ENCODE data around the gene GALNT8.

The GALNT8 gene

GRCh38 chr12:4685317-4685716 lies 34.9 kb upstream of the GALNT8 start:
- H2AFZ ChIP-seq (ENCODE audit: low read length), result no peak overlapping the region
- no peak for TF ChIP-seq EZH2phosphoT487 (IDR thresholded peaks at IDR 0.05; ENCODE audit: borderline replicate concordance)
- TF ChIP-seq CTCF (conservative IDR thresholded peaks at IDR 0.05; ENCODE audit: low read length), result no peak
- no peaks in the 10 kb centered on the region for H3F3A ChIP-seq (ENCODE audit: low read depth)
- H3K36me3 ChIP-seq (ENCODE audit: insufficient read depth, low read length), result peaks cover 71% of the 10 kb centered on the region; the same call in 1 of the 2 replicates
- no peak overlapping the region for H3K4me2 ChIP-seq (ENCODE audit: low read depth, low read length, poor library complexity, severe bottlenecking)
- no peaks in the 10 kb centered on the region for H3K27me3 ChIP-seq (ENCODE audit: insufficient read depth, low read length, poor library complexity, severe bottlenecking)
- H3K79me2 ChIP-seq (ENCODE audit: insufficient read depth, low read length), result no peaks in the 10 kb centered on the region
- no peaks in the 10 kb centered on the region for H3K9me2 ChIP-seq (replicated peaks; ENCODE audit: low read depth, low read length)
- no peaks in the 10 kb centered on the region for H3K4me1 ChIP-seq (ENCODE audit: insufficient read depth, low read length, poor library complexity, severe bottlenecking)
- H4K20me1 ChIP-seq (ENCODE audit: insufficient read depth, low read length, poor library complexity, severe bottlenecking), result no peaks in the 10 kb centered on the region
- no peaks in the 10 kb centered on the region for H3K9me3 ChIP-seq (ENCODE audit: insufficient read depth, low read depth, low read length)
- H3K4me3 ChIP-seq (ENCODE audit: low read length, poor library complexity, severe bottlenecking), result no peak overlapping the region
- no peak overlapping the region for H3K9ac ChIP-seq (ENCODE audit: low read depth, low read length, poor library complexity, severe bottlenecking)

- H3K79me2 ChIP-seq (ENCODE audit: insufficient read depth, low read length), result no peaks in the 10 kb centered on the region
- no peaks in the 10 kb centered on the region for H3K27me3 ChIP-seq (ENCODE audit: insufficient read depth, low read length, poor library complexity, severe bottlenecking)
- H3K4me3 ChIP-seq (ENCODE audit: low read length, poor library complexity, severe bottlenecking), result no peak overlapping the region
- no peak for TF ChIP-seq CTCF (conservative IDR thresholded peaks at IDR 0.05; ENCODE audit: low read length)
- no peak for TF ChIP-seq EZH2phosphoT487 (IDR thresholded peaks at IDR 0.05; ENCODE audit: borderline replicate concordance)
- H3K9ac ChIP-seq (ENCODE audit: low read depth, low read length, poor library complexity, severe bottlenecking), result no peak overlapping the region
- no peaks in the 10 kb centered on the region for H4K20me1 ChIP-seq (ENCODE audit: insufficient read depth, low read length, poor library complexity, severe bottlenecking)
- H3K4me1 ChIP-seq (ENCODE audit: insufficient read depth, low read length, poor library complexity, severe bottlenecking), result no peaks in the 10 kb centered on the region
- no peaks in the 10 kb centered on the region for H3K9me2 ChIP-seq (replicated peaks; ENCODE audit: low read depth, low read length)
- no peak overlapping the region for H2AFZ ChIP-seq (ENCODE audit: low read length)
- H3K4me2 ChIP-seq (ENCODE audit: low read depth, low read length, poor library complexity, severe bottlenecking), result no peak overlapping the region
- peaks cover 34% of the 10 kb centered on the region; the same call in 1 of the 2 replicates for H3K36me3 ChIP-seq (ENCODE audit: insufficient read depth, low read length)
- H3F3A ChIP-seq (ENCODE audit: low read depth), result no peaks in the 10 kb centered on the region
- H3K9me3 ChIP-seq (ENCODE audit: insufficient read depth, low read depth, low read length), result no peaks in the 10 kb centered on the region
Measured at GRCh38 chr12:4690760-4691159, 29.4 kb upstream of the GALNT8 start.

GRCh38 chr12:4700621-4701026 lies 19.6 kb upstream of the GALNT8 start:
- H3F3A ChIP-seq (ENCODE audit: low read depth), result no peaks in the 10 kb centered on the region
- no peak overlapping the region for H2AFZ ChIP-seq (ENCODE audit: low read length)
- H4K20me1 ChIP-seq (ENCODE audit: insufficient read depth, low read length, poor library complexity, severe bottlenecking), result no peaks in the 10 kb centered on the region
- H3K4me3 ChIP-seq (ENCODE audit: low read length, poor library complexity, severe bottlenecking), result no peak overlapping the region
- no peak overlapping the region for H3K9ac ChIP-seq (ENCODE audit: low read depth, low read length, poor library complexity, severe bottlenecking)
- H3K4me2 ChIP-seq (ENCODE audit: low read depth, low read length, poor library complexity, severe bottlenecking), result no peak overlapping the region
- H3K79me2 ChIP-seq (ENCODE audit: insufficient read depth, low read length), result no peaks in the 10 kb centered on the region
- H3K9me2 ChIP-seq (replicated peaks; ENCODE audit: low read depth, low read length), result no peaks in the 10 kb centered on the region
- no peaks in the 10 kb centered on the region for H3K9me3 ChIP-seq (ENCODE audit: insufficient read depth, low read depth, low read length)
- H3K36me3 ChIP-seq (ENCODE audit: insufficient read depth, low read length), result no peaks in the 10 kb centered on the region
- H3K27me3 ChIP-seq (ENCODE audit: insufficient read depth, low read length, poor library complexity, severe bottlenecking), result no peaks in the 10 kb centered on the region
- H3K4me1 ChIP-seq (ENCODE audit: insufficient read depth, low read length, poor library complexity, severe bottlenecking), result no peaks in the 10 kb centered on the region
- TF ChIP-seq CTCF (conservative IDR thresholded peaks at IDR 0.05; ENCODE audit: low read length), result no peak
- no peak for TF ChIP-seq EZH2phosphoT487 (IDR thresholded peaks at IDR 0.05; ENCODE audit: borderline replicate concordance)
